Measurements from ENCODE around the gene SF3A2.

GRCh38 chr19:2274931-2275535, 38.4 kb downstream of the SF3A2 start:
- TF ChIP-seq CTCF (IDR thresholded peaks at IDR 0.05) (peak; percentile 66), EZH2 (IDR thresholded peaks at IDR 0.05) (no peak)
